Retina (tissue), 1 donor: ENCODE data around the gene DVL1.
"Not testable (repeated sequence)": the region's sequence is repeated elsewhere in the genome, so short reads cannot be mapped to it uniquely, and the experiment has no call there.

Experiments
- DNase-seq: peaks from one replicate; pipeline ENCODE4 v3.0.0-alpha.2; 2016

DVL1 gene

GRCh38 chr1:1373051-1373814, 24.0 kb upstream of the DVL1 start:
- no peak for DNase-seq

GRCh38 chr1:1371746-1372711, 22.8 kb upstream of the DVL1 start:
- peak; percentile 87 for DNase-seq

- DNase-seq = no peak
Observed at GRCh38 chr1:1371364-1371745, 22.1 kb upstream of the DVL1 start.

GRCh38 chr1:1370771-1371300, 21.6 kb upstream of the DVL1 start:
- no peak for DNase-seq

GRCh38 chr1:1370094-1370493, 20.9 kb upstream of the DVL1 start:
- not testable (repeated sequence) for DNase-seq

- no peak for DNase-seq
Observed at GRCh38 chr1:1367315-1367714, 18.1 kb upstream of the DVL1 start.

GRCh38 chr1:1366699-1367066, 17.5 kb upstream of the DVL1 start:
- DNase-seq = no peak

GRCh38 chr1:1365875-1366698, 16.9 kb upstream of the DVL1 start:
- DNase-seq = no peak

- no peak for DNase-seq
Observed at GRCh38 chr1:1364266-1364665, 15.0 kb upstream of the DVL1 start.

GRCh38 chr1:1361982-1362423, 12.8 kb upstream of the DVL1 start:
- peak; percentile 66 for DNase-seq

GRCh38 chr1:1361233-1361981, 12.2 kb upstream of the DVL1 start:
- DNase-seq = peak; percentile 26

- DNase-seq = peak; percentile 26
Observed at GRCh38 chr1:1360506-1361169, 11.4 kb upstream of the DVL1 start.

GRCh38 chr1:1359664-1360468, 10.6 kb upstream of the DVL1 start:
- peak; percentile 69 for DNase-seq

GRCh38 chr1:1359308-1359663, 10.1 kb upstream of the DVL1 start:
- no peak for DNase-seq

GRCh38 chr1:1358433-1359271, 9.4 kb upstream of the DVL1 start, which contains the start of gene MXRA8:
MXRA8 (minus strand) TSS chr1:1358555; CDS start chr1:1358504, 51 bp downstream.
- peak; percentile 79 for DNase-seq

- peak; percentile 70 for DNase-seq
Observed at GRCh38 chr1:1357871-1358432, 8.7 kb upstream of the DVL1 start.

- peak; percentile 44 for DNase-seq
Observed at GRCh38 chr1:1356796-1357401, 7.7 kb upstream of the DVL1 start.

- no peak for DNase-seq
Observed at GRCh38 chr1:1356166-1356795, 7.1 kb upstream of the DVL1 start.
